Esophagus squamous epithelium (tissue), 4 donors: ENCODE data around the gene ANXA1.

Experiments used
- CTCF ChIP-seq, 6 experiments: fragments of 450-650 bp in 4 of 6; fragments of 200-600 bp in 2 of 6; sonication (generic) in 2 of 6; IDR thresholded peaks; one replicate each; pipeline ENCODE4 v1.5.1; 2016 to 2019; ENCODE audit warnings: antibody characterized with exemption in 6 of 6, mild to moderate bottlenecking in 4 of 6, moderate library complexity in 4 of 6
- POLR2A ChIP-seq, 4 donors: fragments of 450-650 bp; IDR thresholded peaks; one replicate each; pipeline ENCODE4 v1.6.1; 2017; ENCODE audit warnings: antibody characterized with exemption in 4 of 4, mild to moderate bottlenecking in 4 of 4, moderate library complexity in 3 of 4

GRCh38 chr9:73172901-73173215 is 21.2 kb downstream of the ANXA1 start:
- TF ChIP-seq CTCF (IDR thresholded peaks at IDR 0.05) (no peak), POLR2A (IDR thresholded peaks at IDR 0.05) (no peak)
